ENCODE results near the gene SMURF2. TPM values are rescaled to one million over a fixed set of nuclear protein-coding genes. Genes with fewer than 3 reads are reported as not detected.
A peak's percentile ranks its signal among the peaks of the same experiment; 100 is the strongest.

Gene SMURF2
- total RNA-seq, 1 experiment from 2014 or later: 35.3 TPM

DNA sequence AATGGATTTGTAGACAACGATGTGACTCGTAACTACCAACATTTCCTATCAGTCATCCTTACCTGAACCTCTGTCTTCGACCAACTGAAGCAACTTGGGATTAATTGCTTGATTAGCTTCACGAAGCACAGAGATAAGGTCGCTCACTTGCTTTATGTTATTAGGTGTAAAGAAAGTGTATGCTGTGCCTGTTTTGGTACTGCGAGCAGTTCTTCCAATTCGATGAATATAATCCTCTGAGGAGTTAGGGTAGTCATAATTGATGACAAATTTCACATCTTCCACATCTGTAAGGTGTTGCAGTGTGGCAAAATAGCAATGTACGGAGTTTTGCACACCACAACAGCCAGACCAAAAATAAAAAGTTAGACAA is 161.6 kb downstream of the SMURF2 start:
- H2AFZ ChIP-seq (ENCODE audit: low read length): no peak overlapping the region
- Mint-ChIP-seq H3K27ac (peak overlapping the region in 1 of 3 experiments; percentile 84; a peak in 3 of 7 replicates), H3K4me1 (peaks cover 53 to 68% of the 10 kb centered on the region in 2 experiments)

More for the DNA sequence above, 161.6 kb downstream of the SMURF2 start:
- no peak overlapping the region for H3K23ac ChIP-seq (ENCODE audit: insufficient read length, low read depth, low read length)
- no peak overlapping the region for H4K8ac ChIP-seq (replicated peaks; ENCODE audit: insufficient read length, low read depth, low read length)
- H4K91ac ChIP-seq (ENCODE audit: insufficient read length, low read depth, low read length): no peak overlapping the region
- H4K5ac ChIP-seq (ENCODE audit: insufficient read length, low read depth, low read length): no peak overlapping the region
- no peak overlapping the region for H3K4me2 ChIP-seq (ENCODE audit: insufficient read depth, insufficient read length, low read length)
- no peaks in the 10 kb centered on the region; the same call in 1 of the 2 replicates for H3K4me1 ChIP-seq (ENCODE audit: insufficient read depth, low read length)
- no peaks in the 10 kb centered on the region for H4K20me1 ChIP-seq (ENCODE audit: control insufficient read depth, insufficient read depth, insufficient read length)
- H3K79me1 ChIP-seq (ENCODE audit: insufficient read depth, low read depth, low read length, poor library complexity, severe bottlenecking): peaks cover 6% of the 10 kb centered on the region
- no peak overlapping the region for H3K14ac ChIP-seq (ENCODE audit: insufficient read depth, low read length)
- no peak overlapping the region for H2BK12ac ChIP-seq (ENCODE audit: insufficient read length, low read depth, low read length)
- H2BK5ac ChIP-seq (ENCODE audit: insufficient read length, low read length): no peak overlapping the region
- H2BK15ac ChIP-seq (ENCODE audit: low read depth, low read length): no peak overlapping the region
- H3K79me2 ChIP-seq (ENCODE audit: insufficient read depth, low read length): peaks cover 18% of the 10 kb centered on the region
- no peak overlapping the region for H2BK20ac ChIP-seq (ENCODE audit: low read depth, low read length, poor library complexity, severe bottlenecking)
- TF ChIP-seq, protein P1, sequence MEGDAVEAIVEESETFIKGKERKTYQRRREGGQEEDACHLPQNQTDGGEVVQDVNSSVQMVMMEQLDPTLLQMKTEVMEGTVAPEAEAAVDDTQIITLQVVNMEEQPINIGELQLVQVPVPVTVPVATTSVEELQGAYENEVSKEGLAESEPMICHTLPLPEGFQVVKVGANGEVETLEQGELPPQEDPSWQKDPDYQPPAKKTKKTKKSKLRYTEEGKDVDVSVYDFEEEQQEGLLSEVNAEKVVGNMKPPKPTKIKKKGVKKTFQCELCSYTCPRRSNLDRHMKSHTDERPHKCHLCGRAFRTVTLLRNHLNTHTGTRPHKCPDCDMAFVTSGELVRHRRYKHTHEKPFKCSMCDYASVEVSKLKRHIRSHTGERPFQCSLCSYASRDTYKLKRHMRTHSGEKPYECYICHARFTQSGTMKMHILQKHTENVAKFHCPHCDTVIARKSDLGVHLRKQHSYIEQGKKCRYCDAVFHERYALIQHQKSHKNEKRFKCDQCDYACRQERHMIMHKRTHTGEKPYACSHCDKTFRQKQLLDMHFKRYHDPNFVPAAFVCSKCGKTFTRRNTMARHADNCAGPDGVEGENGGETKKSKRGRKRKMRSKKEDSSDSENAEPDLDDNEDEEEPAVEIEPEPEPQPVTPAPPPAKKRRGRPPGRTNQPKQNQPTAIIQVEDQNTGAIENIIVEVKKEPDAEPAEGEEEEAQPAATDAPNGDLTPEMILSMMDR (conservative IDR thresholded peaks at IDR 0.05): no peak
- no peak overlapping the region for H3K9ac ChIP-seq (ENCODE audit: extremely low read depth, insufficient read length, low read length)
- H3K56ac ChIP-seq (ENCODE audit: insufficient read length, low read depth, low read length): no peak overlapping the region
- H3K18ac ChIP-seq (ENCODE audit: insufficient read length, low read depth, low read length): no peak overlapping the region
- no peak overlapping the region for H2AK5ac ChIP-seq (ENCODE audit: insufficient read length, low read length)
- no peak overlapping the region for H3T11ph ChIP-seq (ENCODE audit: low read length)
- peaks cover 20% of the 10 kb centered on the region for H3K23me2 ChIP-seq (ENCODE audit: insufficient read length, low read depth, low read length, poor library complexity, severe bottlenecking)
- no peak overlapping the region for H3K4ac ChIP-seq (ENCODE audit: low read depth, low read length)
- no peak overlapping the region for H3K27ac ChIP-seq (ENCODE audit: insufficient read length, low read depth, low read length)
- H3K36me3 Mint-ChIP-seq (ENCODE audit: insufficient read depth in 1 of 3, low read depth in 3 of 3): peaks cover 59 to 78% (median 70%) of the 10 kb centered on the region in 3 experiments
- H3K27me3 ChIP-seq (ENCODE audit: insufficient read depth, low read length): no peaks in the 10 kb centered on the region
- H3K4me3 Mint-ChIP-seq: peak overlapping the region in 1 of 2 experiments; percentile 49; a peak in 3 of 5 replicates
- H2BK120ac ChIP-seq (ENCODE audit: low read depth, low read length, poor library complexity, severe bottlenecking): no peak overlapping the region
- peaks cover 0 to under 1% of the 10 kb centered on the region in 2 experiments; a peak in 2 of 5 replicates for H3K9me3 Mint-ChIP-seq
- peaks cover 6% of the 10 kb centered on the region for H3K27me3 Mint-ChIP-seq (ENCODE audit: low read depth)
- no peak for DNase-seq
- no peaks in the 10 kb centered on the region for H3K9me3 ChIP-seq (ENCODE audit: control insufficient read depth, low read depth, low read length)
- no CpG with 5 or more reads among the region's 8 CpGs for WGBS (ENCODE audit: extremely low coverage, insufficient read length, low lambda C conversion rate)
